ENCODE measurements around the gene SEMA3G.

The SEMA3G gene

GRCh38 chr3:52383446-52383845 is 61.5 kb downstream of the SEMA3G start:
- H3K4me3 ChIP-seq (ENCODE audit: low read length), result no peak overlapping the region
- no peak for TF ChIP-seq CTCF (conservative IDR thresholded peaks at IDR 0.05; ENCODE audit: low read length)
- DNase-seq (ENCODE audit: low read depth), result no peak

Measured in AG10803 (cell line).